Suppressor macrophage treated with lipopolysaccharide for 4 hours (primary cell): ENCODE measurements around the gene OSBPL10.

Experiments
- DNase-seq: peaks from one replicate; pipeline ENCODE4 v3.0.0-alpha.2; 2020

OSBPL10 gene

GRCh38 chr3:31918179-31919150 lies 62.6 kb downstream of the OSBPL10 start:
- DNase-seq: peak; percentile 27

DNA sequence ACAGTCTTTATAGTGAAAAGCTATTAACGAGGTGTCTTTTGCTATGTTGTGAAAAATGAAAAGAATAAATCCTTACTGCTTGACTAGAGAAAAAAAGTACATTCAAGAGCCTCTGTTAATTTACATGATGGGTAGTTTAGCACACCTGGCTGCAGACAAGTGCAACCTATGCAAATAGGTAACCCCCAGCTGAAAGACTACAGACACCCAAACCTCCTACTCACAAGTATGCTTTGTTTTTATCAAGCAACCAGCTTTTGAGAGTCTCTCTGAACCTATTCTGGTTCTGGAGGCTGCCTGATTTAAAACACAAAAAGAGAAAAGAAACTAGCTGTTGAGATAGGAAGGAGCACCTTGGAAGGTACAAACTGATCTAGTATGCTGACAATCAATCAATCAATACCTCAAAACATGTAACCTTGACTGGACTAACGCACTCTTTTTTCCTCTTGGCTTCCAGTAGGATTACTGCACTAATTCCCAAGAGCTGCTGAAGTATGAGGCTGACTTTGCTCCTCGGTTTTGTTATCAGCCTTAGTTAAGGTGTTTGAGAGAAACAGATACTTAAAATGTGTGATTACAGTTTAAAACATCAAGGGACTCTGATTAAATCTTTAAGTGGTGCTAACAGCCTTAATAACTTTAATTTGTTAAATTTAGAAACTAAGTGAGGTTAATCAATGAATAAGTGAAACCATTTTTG lies 63.6 kb downstream of the OSBPL10 start:
- DNase-seq: no peak

DNA sequence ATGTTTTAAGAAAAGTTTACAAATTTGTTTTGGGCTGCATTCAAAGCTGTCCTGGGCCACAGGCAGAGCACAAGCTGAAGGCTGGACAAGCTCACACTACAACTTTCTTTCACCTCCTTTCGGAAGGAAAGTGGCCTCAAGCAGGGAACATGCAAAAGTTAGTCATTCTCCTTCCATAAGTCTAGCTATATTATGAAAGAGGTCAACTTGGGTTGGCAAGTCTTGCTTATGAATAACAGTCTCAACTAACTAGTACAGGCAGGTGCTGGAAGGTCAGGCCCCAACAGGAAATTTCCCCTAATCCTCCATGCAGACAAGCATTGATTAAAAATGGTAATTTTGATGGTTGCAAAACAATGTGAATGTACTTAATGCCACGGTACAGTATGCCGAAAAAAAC lies 69.4 kb downstream of the OSBPL10 start:
- DNase-seq: no peak

GRCh38 chr3:31911124-31911523 lies 69.9 kb downstream of the OSBPL10 start:
- no peak for DNase-seq

- no peak for DNase-seq
Observed at GRCh38 chr3:31909455-31909854, 71.6 kb downstream of the OSBPL10 start.

- no peak for DNase-seq
Observed at GRCh38 chr3:31908391-31909097, 72.5 kb downstream of the OSBPL10 start.

DNA sequence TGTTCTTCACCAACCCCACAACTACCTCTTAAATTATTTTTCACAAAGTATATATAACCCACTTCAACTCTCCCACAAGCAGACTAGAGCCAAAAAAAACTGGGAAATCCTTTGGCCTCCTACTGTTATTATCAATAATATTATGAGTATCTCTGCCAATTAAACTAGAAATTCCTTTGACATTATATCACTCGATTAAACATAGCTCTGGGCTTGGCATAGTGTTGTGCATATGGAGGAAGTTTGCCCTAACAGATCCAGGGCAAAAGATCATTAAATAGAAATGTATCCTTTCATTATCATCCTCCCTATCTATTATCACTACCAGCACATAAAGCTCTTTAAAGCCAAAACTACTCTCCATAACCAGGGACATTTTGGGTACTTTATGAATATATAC lies 74.9 kb downstream of the OSBPL10 start:
- no peak for DNase-seq

DNA sequence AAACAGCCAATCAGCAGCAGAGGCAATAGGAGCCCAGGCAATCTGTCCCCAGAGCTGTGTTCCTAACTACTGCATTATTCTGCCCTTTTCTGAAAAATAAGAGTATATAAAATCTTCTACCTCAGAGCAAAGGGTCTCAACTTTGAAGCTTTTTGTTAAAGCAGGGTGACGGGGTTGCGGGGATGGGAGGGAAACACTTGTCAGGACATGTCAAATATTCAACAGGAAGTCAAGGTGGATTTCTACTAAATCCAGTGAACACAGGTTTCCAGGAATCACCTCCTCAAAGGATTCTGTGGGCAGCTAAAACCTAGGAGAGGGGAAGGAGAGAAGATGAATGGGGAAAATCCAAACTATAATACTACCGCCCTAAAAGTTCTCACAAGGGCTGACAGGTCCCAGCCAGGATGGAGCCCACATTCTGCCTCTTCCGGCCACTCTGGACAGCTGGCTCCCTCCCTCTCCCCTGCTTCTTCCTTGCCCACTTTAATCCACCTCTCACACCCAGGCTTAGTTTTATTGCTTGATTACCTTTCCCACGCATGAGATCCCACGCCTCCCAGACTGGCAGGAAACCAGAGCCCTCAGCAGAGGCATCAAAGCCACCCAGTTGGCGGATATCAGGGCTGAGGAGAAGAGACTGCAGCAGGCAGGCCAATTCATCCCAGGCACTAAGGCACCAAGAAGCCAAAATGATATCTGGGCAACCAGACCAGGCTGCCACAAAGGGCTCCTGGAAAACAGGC lies 77.2 kb downstream of the OSBPL10 start:
- DNase-seq: no peak

DNA sequence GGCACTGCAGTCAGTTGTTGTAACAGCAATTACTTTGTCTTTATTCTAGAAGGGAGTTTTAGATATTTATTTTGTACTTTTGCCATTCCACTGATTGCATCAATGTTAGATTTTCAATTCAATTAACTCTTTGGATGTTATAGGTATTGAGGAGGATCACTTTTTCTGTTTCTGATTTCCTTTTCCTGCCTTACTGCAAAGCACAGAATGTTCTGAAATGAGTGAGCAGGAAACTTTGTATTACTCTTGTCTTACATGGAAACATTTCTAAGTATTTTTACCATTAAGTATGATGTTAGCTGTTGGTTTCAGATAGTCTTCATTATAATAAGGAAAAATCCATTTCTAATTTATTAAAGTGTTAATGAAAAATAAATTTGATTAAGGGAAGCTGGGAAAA lies 80.5 kb downstream of the OSBPL10 start:
- DNase-seq: no peak

GRCh38 chr3:31896648-31897433 lies 84.2 kb downstream of the OSBPL10 start:
- DNase-seq: no peak

DNA sequence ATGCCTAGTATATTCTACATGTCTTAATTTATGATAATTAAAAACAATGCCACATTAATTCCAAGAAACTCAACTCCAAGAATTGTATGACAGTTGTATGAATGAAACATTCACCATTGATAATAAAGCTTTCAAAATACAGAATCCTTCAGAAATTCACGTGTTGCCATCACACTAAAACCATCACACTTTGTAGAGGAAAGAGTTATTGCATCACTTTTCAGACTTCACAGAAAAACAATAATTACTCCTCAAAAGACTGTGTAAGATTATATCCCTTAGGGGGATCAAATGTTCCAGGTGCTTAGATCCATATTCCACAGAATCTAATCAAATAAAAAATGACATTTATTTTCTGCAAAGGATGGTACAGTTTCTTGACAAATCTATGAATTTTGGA lies 85.0 kb downstream of the OSBPL10 start:
- DNase-seq: no peak

- DNase-seq: no peak
Observed at GRCh38 chr3:31895471-31895870, 85.6 kb downstream of the OSBPL10 start.

- DNase-seq: no peak
Observed at GRCh38 chr3:31892916-31893573, 88.0 kb downstream of the OSBPL10 start.

DNA sequence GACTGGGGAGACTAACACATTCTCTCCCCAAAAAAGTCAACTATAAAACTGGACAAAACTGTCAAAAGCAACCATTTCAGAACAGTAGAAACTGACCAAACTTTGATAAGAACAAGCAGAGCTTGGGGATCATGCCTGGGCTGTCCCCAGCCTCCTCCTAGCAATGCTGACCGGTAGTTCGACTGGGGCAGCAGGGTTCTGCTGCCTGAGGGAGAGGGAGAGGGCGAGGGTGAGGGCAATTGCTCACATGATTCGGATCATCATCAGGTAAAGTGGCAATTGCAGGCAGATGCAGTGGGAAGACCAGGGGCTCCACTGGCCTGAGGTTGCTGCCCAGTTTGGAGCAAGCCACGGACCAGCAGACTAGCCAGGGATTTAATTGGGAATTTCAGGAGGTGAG lies 88.6 kb downstream of the OSBPL10 start:
- DNase-seq: no peak

GRCh38 chr3:31891876-31892455 lies 89.1 kb downstream of the OSBPL10 start:
- no peak for DNase-seq

- DNase-seq: no peak
Observed at GRCh38 chr3:31890742-31891469, 90.2 kb downstream of the OSBPL10 start.

GRCh38 chr3:31890007-31890406 lies 91.1 kb downstream of the OSBPL10 start:
- no peak for DNase-seq

DNA sequence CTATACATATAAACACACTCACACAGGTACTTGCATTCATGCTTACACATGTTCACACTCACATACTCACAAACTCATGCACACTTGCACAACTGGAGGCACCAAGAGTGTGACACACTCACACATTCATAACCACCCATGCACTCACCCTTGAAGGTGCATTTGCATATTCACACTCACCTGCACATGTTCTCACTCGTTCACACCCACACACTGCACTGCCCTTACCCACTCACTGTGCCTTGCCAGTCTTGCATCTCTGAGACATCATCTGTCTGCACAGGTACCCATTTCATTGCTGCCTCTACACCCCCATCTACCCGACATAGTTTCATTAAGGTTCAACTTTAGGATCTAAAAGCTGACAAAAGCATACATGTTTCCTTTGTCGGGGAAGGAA lies 95.8 kb downstream of the OSBPL10 start:
- DNase-seq: no peak

GRCh38 chr3:31884251-31884650 lies 96.8 kb downstream of the OSBPL10 start:
- no peak for DNase-seq

DNA sequence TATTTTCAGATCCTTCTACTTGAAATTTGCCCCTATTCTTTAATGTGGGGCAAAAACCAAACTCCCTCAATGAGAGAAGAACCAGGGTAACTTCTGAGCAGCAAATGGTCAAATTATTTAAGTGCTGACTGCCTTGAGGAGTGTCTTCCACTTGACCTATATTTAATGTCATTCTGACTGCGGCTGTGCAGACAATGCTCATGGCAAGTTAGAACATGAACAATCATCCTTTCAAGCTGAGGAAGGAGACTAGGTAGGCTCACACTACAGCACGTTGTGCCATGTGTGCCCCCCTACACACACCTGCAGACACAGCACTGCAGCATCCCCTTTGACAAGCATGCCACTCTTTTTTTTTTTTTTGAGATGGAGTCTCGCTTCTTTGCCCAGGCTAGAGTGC lies 98.2 kb downstream of the OSBPL10 start:
- no peak for DNase-seq
